ENCODE results near the gene PRPF40B.

The PRPF40B gene

GRCh38 chr12:49635656-49636055 lies 12.3 kb downstream of the PRPF40B start:
- H3K4me3 Mint-ChIP-seq, result no peak overlapping the region
- DNase-seq (no peak), ATAC-seq (replicated peaks) (no peak)
- H3K9me3 Mint-ChIP-seq, result no peaks in the 10 kb centered on the region
- peaks cover 18 to 23% of the 10 kb centered on the region in 2 donors for H3K4me1 Mint-ChIP-seq (ENCODE audit: low read depth in 2 of 2)
- H3K27me3 Mint-ChIP-seq, result no peaks in the 10 kb centered on the region
- H3K36me3 Mint-ChIP-seq (ENCODE audit: insufficient read depth), result no peaks in the 10 kb centered on the region
- no peak overlapping the region for H3K27ac Mint-ChIP-seq

GRCh38 chr12:49636574-49636973 lies 13.2 kb downstream of the PRPF40B start:
- H3K9me3 Mint-ChIP-seq, result no peaks in the 10 kb centered on the region
- DNase-seq (no peak), ATAC-seq (replicated peaks) (no peak)
- H3K27me3 Mint-ChIP-seq, result no peaks in the 10 kb centered on the region
- H3K4me3 Mint-ChIP-seq, result no peak overlapping the region
- H3K27ac Mint-ChIP-seq, result no peak overlapping the region
- H3K4me1 Mint-ChIP-seq (ENCODE audit: low read depth in 2 of 2), result peaks cover 18 to 23% of the 10 kb centered on the region in 2 donors
- H3K36me3 Mint-ChIP-seq (ENCODE audit: insufficient read depth), result no peaks in the 10 kb centered on the region

GRCh38 chr12:49636979-49637755 lies 13.8 kb downstream of the PRPF40B start:
- Mint-ChIP-seq H3K9me3 (no peaks in the 10 kb centered on the region), H3K4me1 (ENCODE audit: low read depth in 2 of 2) (peaks cover 18 to 23% of the 10 kb centered on the region in 2 donors), H3K27me3 (no peaks in the 10 kb centered on the region), H3K4me3 (no peak overlapping the region), H3K36me3 (ENCODE audit: insufficient read depth) (no peaks in the 10 kb centered on the region), H3K27ac (peak overlapping the region in 1 of 2 donors; percentile 15)
- DNase-seq (peak; percentile 42 to 50 (median 44)), ATAC-seq (replicated peaks) (peak; percentile 94)

GRCh38 chr12:49641748-49642369 lies 18.5 kb downstream of the PRPF40B start:
- peaks cover 4% of the 10 kb centered on the region for H3K36me3 Mint-ChIP-seq (ENCODE audit: insufficient read depth)
- H3K4me1 Mint-ChIP-seq (ENCODE audit: low read depth in 2 of 2), result peaks cover 17 to 20% of the 10 kb centered on the region in 2 donors
- H3K9me3 Mint-ChIP-seq, result no peaks in the 10 kb centered on the region
- H3K27me3 Mint-ChIP-seq, result no peaks in the 10 kb centered on the region
- H3K27ac Mint-ChIP-seq, result peak overlapping the region in 1 of 2 donors; percentile 59
- no peak for ATAC-seq (replicated peaks)
- no peak overlapping the region for H3K4me3 Mint-ChIP-seq
- no peak for DNase-seq

GRCh38 chr12:49642370-49642802 lies 19.0 kb downstream of the PRPF40B start:
- ATAC-seq (replicated peaks) (no peak), DNase-seq (no peak)
- Mint-ChIP-seq H3K27ac (peak overlapping the region in 1 of 2 donors; percentile 59), H3K4me1 (ENCODE audit: low read depth in 2 of 2) (peaks cover 14 to 15% of the 10 kb centered on the region in 2 donors), H3K27me3 (no peaks in the 10 kb centered on the region), H3K9me3 (no peaks in the 10 kb centered on the region), H3K4me3 (no peak overlapping the region), H3K36me3 (ENCODE audit: insufficient read depth) (peaks cover 4% of the 10 kb centered on the region)

- ATAC-seq (replicated peaks) (no peak), DNase-seq (no peak)
- peak overlapping the region in 1 of 2 donors; percentile 44 for H3K27ac Mint-ChIP-seq
- peaks cover 4% of the 10 kb centered on the region for H3K36me3 Mint-ChIP-seq (ENCODE audit: insufficient read depth)
- H3K4me1 Mint-ChIP-seq (ENCODE audit: low read depth in 2 of 2), result peaks cover 15 to 17% of the 10 kb centered on the region in 2 donors
- H3K9me3 Mint-ChIP-seq, result no peaks in the 10 kb centered on the region
- no peaks in the 10 kb centered on the region for H3K27me3 Mint-ChIP-seq
- H3K4me3 Mint-ChIP-seq, result no peak overlapping the region
Measured at GRCh38 chr12:49643135-49643534, 19.8 kb downstream of the PRPF40B start.

GRCh38 chr12:49643961-49644619 lies 20.7 kb downstream of the PRPF40B start:
- Mint-ChIP-seq H3K27me3 (no peaks in the 10 kb centered on the region), H3K4me3 (no peak overlapping the region), H3K36me3 (ENCODE audit: insufficient read depth) (peaks cover 4% of the 10 kb centered on the region), H3K27ac (peak overlapping the region; percentile 83 to 90), H3K4me1 (ENCODE audit: low read depth in 2 of 2) (peaks cover 22 to 23% of the 10 kb centered on the region in 2 donors), H3K9me3 (no peaks in the 10 kb centered on the region)
- ATAC-seq (replicated peaks), result peak; percentile 11
- DNase-seq, result no peak

GRCh38 chr12:49644620-49644994 lies 21.2 kb downstream of the PRPF40B start:
- Mint-ChIP-seq H3K4me1 (ENCODE audit: low read depth in 2 of 2) (peaks cover 22 to 23% of the 10 kb centered on the region in 2 donors), H3K9me3 (no peaks in the 10 kb centered on the region), H3K27ac (peak overlapping the region; percentile 83 to 90), H3K27me3 (no peaks in the 10 kb centered on the region), H3K4me3 (peak overlapping the region in 1 of 2 donors; percentile 35), H3K36me3 (ENCODE audit: insufficient read depth) (peaks cover 7% of the 10 kb centered on the region)
- ATAC-seq (replicated peaks) (peak; percentile 99), DNase-seq (peak; percentile 81 to 85 (median 83))

GRCh38 chr12:49645146-49646039 lies 22.0 kb downstream of the PRPF40B start:
- ATAC-seq (replicated peaks) (no peak), DNase-seq (no peak)
- peak overlapping the region; percentile 84 to 90 for H3K27ac Mint-ChIP-seq
- no peaks in the 10 kb centered on the region for H3K27me3 Mint-ChIP-seq
- no peak overlapping the region for H3K4me3 Mint-ChIP-seq
- peaks cover 22 to 23% of the 10 kb centered on the region in 2 donors for H3K4me1 Mint-ChIP-seq (ENCODE audit: low read depth in 2 of 2)
- H3K36me3 Mint-ChIP-seq (ENCODE audit: insufficient read depth), result peaks cover 11% of the 10 kb centered on the region
- no peaks in the 10 kb centered on the region for H3K9me3 Mint-ChIP-seq

GRCh38 chr12:49646331-49646830 lies 23.0 kb downstream of the PRPF40B start:
- ATAC-seq (replicated peaks) (no peak), DNase-seq (no peak)
- peaks cover 22 to 23% of the 10 kb centered on the region in 2 donors for H3K4me1 Mint-ChIP-seq (ENCODE audit: low read depth in 2 of 2)
- no peaks in the 10 kb centered on the region for H3K27me3 Mint-ChIP-seq
- H3K4me3 Mint-ChIP-seq, result no peak overlapping the region
- H3K9me3 Mint-ChIP-seq, result no peaks in the 10 kb centered on the region
- peak overlapping the region; percentile 84 to 90 for H3K27ac Mint-ChIP-seq
- peaks cover 11% of the 10 kb centered on the region for H3K36me3 Mint-ChIP-seq (ENCODE audit: insufficient read depth)

GRCh38 chr12:49646871-49647654 lies 23.7 kb downstream of the PRPF40B start:
- Mint-ChIP-seq H3K27ac (peak overlapping the region; percentile 4 to 81), H3K36me3 (ENCODE audit: insufficient read depth) (peaks cover 11% of the 10 kb centered on the region), H3K4me1 (ENCODE audit: low read depth in 2 of 2) (peaks cover 22 to 23% of the 10 kb centered on the region in 2 donors), H3K9me3 (no peaks in the 10 kb centered on the region), H3K27me3 (no peaks in the 10 kb centered on the region), H3K4me3 (no peak overlapping the region)
- DNase-seq (no peak), ATAC-seq (replicated peaks) (no peak)

All from effector memory CD8-positive, alpha-beta T cell (primary cell).